ENCODE results near the gene PUS7L. TPM values are rescaled to one million over a fixed set of nuclear protein-coding genes. Genes with fewer than 3 reads are reported as not detected.

The PUS7L gene
- total and polyA plus RNA-seq, 2 experiments from 2014 or later: 36.0 to 66.1 TPM

DNA sequence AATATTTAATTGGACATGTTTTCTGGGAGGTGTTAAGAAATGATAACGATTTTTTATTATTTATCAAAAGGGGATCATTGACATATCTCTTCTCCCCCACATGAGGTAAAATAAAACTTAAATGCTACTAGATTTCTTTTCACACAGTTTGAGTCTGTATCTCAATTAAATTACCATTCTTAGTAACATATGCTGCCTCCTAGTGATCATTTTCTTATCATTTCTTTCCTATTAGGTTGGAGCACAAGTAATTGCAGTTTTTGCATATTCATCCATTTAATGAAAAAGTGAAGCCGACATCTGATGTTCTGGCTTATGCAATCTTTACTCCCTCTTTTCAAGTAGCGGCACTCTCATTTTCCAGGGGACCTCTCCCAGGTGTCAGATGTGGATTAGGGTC is 24.9 kb downstream of the PUS7L start:
- TF ChIP-seq, protein P1, sequence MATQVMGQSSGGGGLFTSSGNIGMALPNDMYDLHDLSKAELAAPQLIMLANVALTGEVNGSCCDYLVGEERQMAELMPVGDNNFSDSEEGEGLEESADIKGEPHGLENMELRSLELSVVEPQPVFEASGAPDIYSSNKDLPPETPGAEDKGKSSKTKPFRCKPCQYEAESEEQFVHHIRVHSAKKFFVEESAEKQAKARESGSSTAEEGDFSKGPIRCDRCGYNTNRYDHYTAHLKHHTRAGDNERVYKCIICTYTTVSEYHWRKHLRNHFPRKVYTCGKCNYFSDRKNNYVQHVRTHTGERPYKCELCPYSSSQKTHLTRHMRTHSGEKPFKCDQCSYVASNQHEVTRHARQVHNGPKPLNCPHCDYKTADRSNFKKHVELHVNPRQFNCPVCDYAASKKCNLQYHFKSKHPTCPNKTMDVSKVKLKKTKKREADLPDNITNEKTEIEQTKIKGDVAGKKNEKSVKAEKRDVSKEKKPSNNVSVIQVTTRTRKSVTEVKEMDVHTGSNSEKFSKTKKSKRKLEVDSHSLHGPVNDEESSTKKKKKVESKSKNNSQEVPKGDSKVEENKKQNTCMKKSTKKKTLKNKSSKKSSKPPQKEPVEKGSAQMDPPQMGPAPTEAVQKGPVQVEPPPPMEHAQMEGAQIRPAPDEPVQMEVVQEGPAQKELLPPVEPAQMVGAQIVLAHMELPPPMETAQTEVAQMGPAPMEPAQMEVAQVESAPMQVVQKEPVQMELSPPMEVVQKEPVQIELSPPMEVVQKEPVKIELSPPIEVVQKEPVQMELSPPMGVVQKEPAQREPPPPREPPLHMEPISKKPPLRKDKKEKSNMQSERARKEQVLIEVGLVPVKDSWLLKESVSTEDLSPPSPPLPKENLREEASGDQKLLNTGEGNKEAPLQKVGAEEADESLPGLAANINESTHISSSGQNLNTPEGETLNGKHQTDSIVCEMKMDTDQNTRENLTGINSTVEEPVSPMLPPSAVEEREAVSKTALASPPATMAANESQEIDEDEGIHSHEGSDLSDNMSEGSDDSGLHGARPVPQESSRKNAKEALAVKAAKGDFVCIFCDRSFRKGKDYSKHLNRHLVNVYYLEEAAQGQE (IDR thresholded peaks at IDR 0.05; ENCODE audit: unreplicated experiment): no peak
- TF ChIP-seq ZNF114 (CRISPR knock-in tag; IDR thresholded peaks at IDR 0.05) (no peak), CREB1 (CRISPR knock-in tag; IDR thresholded peaks at IDR 0.05; ENCODE audit: low read depth) (no peak), ZNF331 (CRISPR knock-in tag; IDR thresholded peaks at IDR 0.05; ENCODE audit: low read depth) (no peak), NANOG (IDR thresholded peaks at IDR 0.05; ENCODE audit: borderline replicate concordance) (no peak), JUNB (IDR thresholded peaks at IDR 0.05; ENCODE audit: unreplicated experiment) (no peak), EZH2 (IDR thresholded peaks at IDR 0.05; ENCODE audit: low read depth, unreplicated experiment) (no peak), STAT1 (IDR thresholded peaks at IDR 0.05; ENCODE audit: unreplicated experiment) (no peak), POLR2AphosphoS5 (IDR thresholded peaks at IDR 0.05; ENCODE audit: low read depth) (no peak), EZH2phosphoT487 (IDR thresholded peaks at IDR 0.05; ENCODE audit: unreplicated experiment) (no peak)
- TF ChIP-seq, protein P2, sequence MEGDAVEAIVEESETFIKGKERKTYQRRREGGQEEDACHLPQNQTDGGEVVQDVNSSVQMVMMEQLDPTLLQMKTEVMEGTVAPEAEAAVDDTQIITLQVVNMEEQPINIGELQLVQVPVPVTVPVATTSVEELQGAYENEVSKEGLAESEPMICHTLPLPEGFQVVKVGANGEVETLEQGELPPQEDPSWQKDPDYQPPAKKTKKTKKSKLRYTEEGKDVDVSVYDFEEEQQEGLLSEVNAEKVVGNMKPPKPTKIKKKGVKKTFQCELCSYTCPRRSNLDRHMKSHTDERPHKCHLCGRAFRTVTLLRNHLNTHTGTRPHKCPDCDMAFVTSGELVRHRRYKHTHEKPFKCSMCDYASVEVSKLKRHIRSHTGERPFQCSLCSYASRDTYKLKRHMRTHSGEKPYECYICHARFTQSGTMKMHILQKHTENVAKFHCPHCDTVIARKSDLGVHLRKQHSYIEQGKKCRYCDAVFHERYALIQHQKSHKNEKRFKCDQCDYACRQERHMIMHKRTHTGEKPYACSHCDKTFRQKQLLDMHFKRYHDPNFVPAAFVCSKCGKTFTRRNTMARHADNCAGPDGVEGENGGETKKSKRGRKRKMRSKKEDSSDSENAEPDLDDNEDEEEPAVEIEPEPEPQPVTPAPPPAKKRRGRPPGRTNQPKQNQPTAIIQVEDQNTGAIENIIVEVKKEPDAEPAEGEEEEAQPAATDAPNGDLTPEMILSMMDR (conservative IDR thresholded peaks at IDR 0.05; ENCODE audit: low read depth in 2 of 2): no peak; a peak in 2 of 4 replicates
- TF ChIP-seq, protein P3, sequence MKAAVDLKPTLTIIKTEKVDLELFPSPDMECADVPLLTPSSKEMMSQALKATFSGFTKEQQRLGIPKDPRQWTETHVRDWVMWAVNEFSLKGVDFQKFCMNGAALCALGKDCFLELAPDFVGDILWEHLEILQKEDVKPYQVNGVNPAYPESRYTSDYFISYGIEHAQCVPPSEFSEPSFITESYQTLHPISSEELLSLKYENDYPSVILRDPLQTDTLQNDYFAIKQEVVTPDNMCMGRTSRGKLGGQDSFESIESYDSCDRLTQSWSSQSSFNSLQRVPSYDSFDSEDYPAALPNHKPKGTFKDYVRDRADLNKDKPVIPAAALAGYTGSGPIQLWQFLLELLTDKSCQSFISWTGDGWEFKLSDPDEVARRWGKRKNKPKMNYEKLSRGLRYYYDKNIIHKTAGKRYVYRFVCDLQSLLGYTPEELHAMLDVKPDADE (IDR thresholded peaks at IDR 0.05): no peak
- TF ChIP-seq, protein P4, sequence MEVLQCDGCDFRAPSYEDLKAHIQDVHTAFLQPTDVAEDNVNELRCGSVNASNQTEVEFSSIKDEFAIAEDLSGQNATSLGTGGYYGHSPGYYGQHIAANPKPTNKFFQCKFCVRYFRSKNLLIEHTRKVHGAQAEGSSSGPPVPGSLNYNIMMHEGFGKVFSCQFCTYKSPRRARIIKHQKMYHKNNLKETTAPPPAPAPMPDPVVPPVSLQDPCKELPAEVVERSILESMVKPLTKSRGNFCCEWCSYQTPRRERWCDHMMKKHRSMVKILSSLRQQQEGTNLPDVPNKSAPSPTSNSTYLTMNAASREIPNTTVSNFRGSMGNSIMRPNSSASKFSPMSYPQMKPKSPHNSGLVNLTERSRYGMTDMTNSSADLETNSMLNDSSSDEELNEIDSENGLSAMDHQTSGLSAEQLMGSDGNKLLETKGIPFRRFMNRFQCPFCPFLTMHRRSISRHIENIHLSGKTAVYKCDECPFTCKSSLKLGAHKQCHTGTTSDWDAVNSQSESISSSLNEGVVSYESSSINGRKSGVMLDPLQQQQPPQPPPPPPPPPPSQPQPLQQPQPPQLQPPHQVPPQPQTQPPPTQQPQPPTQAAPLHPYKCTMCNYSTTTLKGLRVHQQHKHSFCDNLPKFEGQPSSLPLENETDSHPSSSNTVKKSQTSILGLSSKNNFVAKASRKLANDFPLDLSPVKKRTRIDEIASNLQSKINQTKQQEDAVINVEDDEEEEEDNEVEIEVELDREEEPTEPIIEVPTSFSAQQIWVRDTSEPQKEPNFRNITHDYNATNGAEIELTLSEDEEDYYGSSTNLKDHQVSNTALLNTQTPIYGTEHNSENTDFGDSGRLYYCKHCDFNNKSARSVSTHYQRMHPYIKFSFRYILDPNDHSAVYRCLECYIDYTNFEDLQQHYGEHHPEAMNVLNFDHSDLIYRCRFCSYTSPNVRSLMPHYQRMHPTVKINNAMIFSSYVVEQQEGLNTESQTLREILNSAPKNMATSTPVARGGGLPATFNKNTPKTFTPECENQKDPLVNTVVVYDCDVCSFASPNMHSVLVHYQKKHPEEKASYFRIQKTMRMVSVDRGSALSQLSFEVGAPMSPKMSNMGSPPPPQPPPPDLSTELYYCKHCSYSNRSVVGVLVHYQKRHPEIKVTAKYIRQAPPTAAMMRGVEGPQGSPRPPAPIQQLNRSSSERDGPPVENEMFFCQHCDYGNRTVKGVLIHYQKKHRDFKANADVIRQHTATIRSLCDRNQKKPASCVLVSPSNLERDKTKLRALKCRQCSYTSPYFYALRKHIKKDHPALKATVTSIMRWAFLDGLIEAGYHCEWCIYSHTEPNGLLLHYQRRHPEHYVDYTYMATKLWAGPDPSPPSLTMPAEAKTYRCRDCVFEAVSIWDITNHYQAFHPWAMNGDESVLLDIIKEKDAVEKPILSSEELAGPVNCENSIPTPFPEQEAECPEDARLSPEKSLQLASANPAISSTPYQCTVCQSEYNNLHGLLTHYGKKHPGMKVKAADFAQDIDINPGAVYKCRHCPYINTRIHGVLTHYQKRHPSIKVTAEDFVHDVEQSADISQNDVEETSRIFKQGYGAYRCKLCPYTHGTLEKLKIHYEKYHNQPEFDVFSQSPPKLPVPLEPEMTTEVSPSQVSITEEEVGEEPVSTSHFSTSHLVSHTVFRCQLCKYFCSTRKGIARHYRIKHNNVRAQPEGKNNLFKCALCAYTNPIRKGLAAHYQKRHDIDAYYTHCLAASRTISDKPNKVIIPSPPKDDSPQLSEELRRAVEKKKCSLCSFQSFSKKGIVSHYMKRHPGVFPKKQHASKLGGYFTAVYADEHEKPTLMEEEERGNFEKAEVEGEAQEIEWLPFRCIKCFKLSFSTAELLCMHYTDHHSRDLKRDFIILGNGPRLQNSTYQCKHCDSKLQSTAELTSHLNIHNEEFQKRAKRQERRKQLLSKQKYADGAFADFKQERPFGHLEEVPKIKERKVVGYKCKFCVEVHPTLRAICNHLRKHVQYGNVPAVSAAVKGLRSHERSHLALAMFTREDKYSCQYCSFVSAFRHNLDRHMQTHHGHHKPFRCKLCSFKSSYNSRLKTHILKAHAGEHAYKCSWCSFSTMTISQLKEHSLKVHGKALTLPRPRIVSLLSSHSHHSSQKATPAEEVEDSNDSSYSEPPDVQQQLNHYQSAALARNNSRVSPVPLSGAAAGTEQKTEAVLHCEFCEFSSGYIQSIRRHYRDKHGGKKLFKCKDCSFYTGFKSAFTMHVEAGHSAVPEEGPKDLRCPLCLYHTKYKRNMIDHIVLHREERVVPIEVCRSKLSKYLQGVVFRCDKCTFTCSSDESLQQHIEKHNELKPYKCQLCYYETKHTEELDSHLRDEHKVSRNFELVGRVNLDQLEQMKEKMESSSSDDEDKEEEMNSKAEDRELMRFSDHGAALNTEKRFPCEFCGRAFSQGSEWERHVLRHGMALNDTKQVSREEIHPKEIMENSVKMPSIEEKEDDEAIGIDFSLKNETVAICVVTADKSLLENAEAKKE (CRISPR knock-in tag; IDR thresholded peaks at IDR 0.05): no peak
- H3K4me1 Mint-ChIP-seq: peaks cover 5% of the 10 kb centered on the region
- DNase-seq (ENCODE audit: low spot score) (no peak), ATAC-seq (no peak)
- H3K4me3 Mint-ChIP-seq: no peak overlapping the region
- no peaks in the 10 kb centered on the region for H4K20me1 ChIP-seq (replicated peaks; ENCODE audit: insufficient read depth)
- peaks cover 5% of the 10 kb centered on the region; the same call in 1 of the 2 replicates for H3K36me3 ChIP-seq (ENCODE audit: insufficient read depth)
- H3F3A ChIP-seq (replicated peaks; ENCODE audit: low read depth): no peaks in the 10 kb centered on the region
- peak overlapping the region; percentile 37 for H3K27ac Mint-ChIP-seq
- H3K79me2 ChIP-seq (replicated peaks; ENCODE audit: insufficient read depth): no peaks in the 10 kb centered on the region
- no peak overlapping the region for H3K4me2 ChIP-seq
- H3K27me3 Mint-ChIP-seq (ENCODE audit: insufficient read depth, low read depth, poor library complexity): no peaks in the 10 kb centered on the region
- H3K4me1 ChIP-seq (ENCODE audit: insufficient read depth): peaks cover 5% of the 10 kb centered on the region
- H3K27me3 ChIP-seq (ENCODE audit: insufficient read depth): no peaks in the 10 kb centered on the region
- H3K4me3 ChIP-seq: no peak overlapping the region
- no peaks in the 10 kb centered on the region for H3K9me2 ChIP-seq (ENCODE audit: insufficient read depth)
- no peak overlapping the region for H3K27ac ChIP-seq (ENCODE audit: low read depth)
- H2AFZ ChIP-seq: no peak overlapping the region
- no peaks in the 10 kb centered on the region for H3K9me3 Mint-ChIP-seq
- peaks cover 6% of the 10 kb centered on the region; the same call in 2 of the 3 replicates for H3K36me3 Mint-ChIP-seq (ENCODE audit: low read depth)

Measured in GM23338 (cell line).